ENCODE results near the gene MRPS9. TPM values are rescaled to one million over a fixed set of nuclear protein-coding genes. Genes with fewer than 3 reads are reported as not detected.

Gene MRPS9
- total and polyA plus RNA-seq, 2 donors (not counting 3 experiments of a cell fraction or from before 2014, with no cell fraction given) = 14.5 to 23.9 TPM

DNA sequence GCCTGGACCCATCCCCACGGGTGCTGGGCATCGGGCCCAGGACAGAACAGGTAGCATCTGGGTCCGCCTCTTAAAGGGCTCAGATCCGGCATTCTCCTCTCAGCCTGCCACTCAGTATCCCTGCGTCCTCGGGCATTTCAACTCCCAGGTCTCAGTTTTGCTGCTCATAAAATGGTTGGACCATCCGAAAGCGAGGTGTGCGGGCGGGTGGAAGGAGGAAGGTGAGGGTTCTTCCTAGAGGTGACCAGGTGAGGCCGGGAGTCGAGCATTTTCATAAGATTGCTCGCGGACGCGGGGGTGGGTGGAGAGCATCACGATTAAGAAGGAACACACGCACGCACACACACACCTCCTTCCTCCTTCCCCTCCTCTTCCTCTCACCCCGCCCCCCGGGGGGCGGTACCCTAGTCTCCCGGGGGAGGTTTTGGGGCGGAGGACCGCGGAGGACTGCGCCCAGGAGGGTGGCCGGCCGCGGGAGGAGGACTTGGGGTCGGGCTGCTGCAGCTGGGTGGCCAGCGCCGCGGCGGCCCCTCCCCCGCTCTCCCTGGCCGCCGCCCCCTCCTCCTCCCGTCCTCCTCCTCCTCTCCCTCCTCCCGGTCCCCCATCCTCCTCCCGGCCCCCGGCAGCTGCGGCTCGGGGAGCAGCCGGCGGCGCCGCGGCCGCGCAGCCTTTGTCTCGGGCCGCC is 105.7 kb downstream of the MRPS9 start:
- peak overlapping the region in 1 of 3 experiments; percentile 11 for H3K4me3 ChIP-seq (replicated peaks in 1 of 3; ENCODE audit: insufficient read depth in 1 of 3, low read depth in 1 of 3, low read length in 3 of 3)
- no peaks in the 10 kb centered on the region for H3K79me2 ChIP-seq (ENCODE audit: control insufficient read depth, insufficient read depth, low read length)
- peaks cover 23 to 45% of the 10 kb centered on the region in 2 experiments for H3K27me3 ChIP-seq (ENCODE audit: control insufficient read depth in 2 of 2, insufficient read depth in 2 of 2, low read length in 2 of 2)
- no peaks in the 10 kb centered on the region for H4K20me1 ChIP-seq (replicated peaks; ENCODE audit: control insufficient read depth, extremely low read depth, insufficient read depth, low read length)
- CTCF ChIA-PET = interaction anchor here (1.2 kb wide), 1 partner anchor 9 kb away, joined by 3 read pairs; no protein-coding TSS in a partner anchor
- no peak overlapping the region for H3K27ac ChIP-seq (ENCODE audit: insufficient read depth, low read depth, low read length)
- FAIRE-seq (no peak), DNase-seq (ENCODE audit: low read depth, low spot score) (no peak)
- POLR2A ChIA-PET = no interaction called here
- no TSS peak for BruUV-seq (replicated peaks)
- no peaks in the 10 kb centered on the region for H3K4me1 ChIP-seq (ENCODE audit: control insufficient read depth, extremely low read depth, insufficient read depth, low read length)
- no peaks in the 10 kb centered on the region for H3K36me3 ChIP-seq (ENCODE audit: control insufficient read depth in 2 of 2, extremely low read depth in 1 of 2, insufficient read depth in 2 of 2, low read length in 2 of 2)
- intact Hi-C loops (cut with micrococcal nuclease) = loop anchor here (5.0 kb wide), 1 partner anchor 34 kb away; no protein-coding TSS in a partner anchor
- TF ChIP-seq FOS (IDR thresholded peaks at IDR 0.05; ENCODE audit: borderline replicate concordance, insufficient read depth, low read length) = no peak
- TF ChIP-seq POLR2AphosphoS5 (IDR thresholded peaks at IDR 0.05; ENCODE audit: insufficient read depth, low read depth, low read length) = no peak
- no peak for TF ChIP-seq POLR2A (IDR thresholded peaks at IDR 0.05; ENCODE audit: low read depth, low read length)
- no peak for TF ChIP-seq CTCF (IDR thresholded peaks at IDR 0.05; ENCODE audit: extremely low read depth in 1 of 2, insufficient read depth in 1 of 2, low read depth in 1 of 2, low read length in 2 of 2)
- no peak for TF ChIP-seq GATA2 (IDR thresholded peaks at IDR 0.05; ENCODE audit: insufficient read depth, insufficient read length, low read depth, low read length)
- peak; percentile 64 for TF ChIP-seq EZH2 (IDR thresholded peaks at IDR 0.05; ENCODE audit: borderline replicate concordance, low read depth, low read length, severe bottlenecking)
- TF ChIP-seq MAX (IDR thresholded peaks at IDR 0.05; ENCODE audit: insufficient read depth, insufficient read length) = no peak
- no peak for TF ChIP-seq MYC (IDR thresholded peaks at IDR 0.05; ENCODE audit: low read depth, low read length)
- no peak for TF ChIP-seq JUN (IDR thresholded peaks at IDR 0.05; ENCODE audit: borderline replicate concordance, insufficient read depth, insufficient read length, low read depth)
- H3K4me2 ChIP-seq (ENCODE audit: insufficient read depth, low read length) = no peak overlapping the region
- H3K9me3 ChIP-seq (replicated peaks; ENCODE audit: control insufficient read depth, insufficient read depth, low read length) = no peaks in the 10 kb centered on the region
- H2AFZ ChIP-seq (ENCODE audit: low read depth, low read length) = peak overlapping the region; percentile 41
- dilution Hi-C loops (cut with MboI; ENCODE audit: extremely low pct_ligation_motif_present, low sequenced_read_pairs) = no loop called here
- H3K9me1 ChIP-seq (replicated peaks; ENCODE audit: control insufficient read depth, extremely low read depth, insufficient read depth, low read length) = no peaks in the 10 kb centered on the region
- no peak overlapping the region for H3K9ac ChIP-seq (replicated peaks; ENCODE audit: extremely low read depth, insufficient read depth, low read length)

Data from endothelial cell of umbilical vein (primary cell).